Kidney epithelial cell (primary cell): Measurements from ENCODE around the gene RASGRF1. TPM values are rescaled to one million over a fixed set of nuclear protein-coding genes. Genes with fewer than 3 reads are reported as not detected.

Source experiments
- DNase-seq: peaks from one replicate; pipeline ENCODE4 v3.0.0-alpha.2; 2010; ENCODE audit warnings: low read depth
- H3K27me3 ChIP-seq: 2 replicates; pipeline ENCODE4 v1.6.0; 2011; ENCODE audit warnings: low read length; ENCODE audit not compliant: control insufficient read depth, insufficient read depth
- H3K36me3 ChIP-seq: 2 replicates; pipeline ENCODE4 v1.5.1; 2011; ENCODE audit warnings: low read length; ENCODE audit not compliant: control insufficient read depth, insufficient read depth
- H3K4me3 ChIP-seq: 2 replicates; pipeline ENCODE4 v1.5.1; 2011; ENCODE audit warnings: low read depth, mild to moderate bottlenecking, control low read depth, low read length
- total RNA-seq: library from RNA; depleted of rRNA; stranded (reverse); fragments of >200 nt; gene quantifications from 2 replicates; pipeline ENCODE4 v1.2.3, GENCODE V29; 2015
- TF ChIP-seq, protein P1 (sequence below): IDR thresholded peaks from 2 replicates; pipeline ENCODE4 v1.5.1; 2011; ENCODE audit warnings: mild to moderate bottlenecking, moderate library complexity, low read length, control low read depth, inconsistent platforms; ENCODE audit not compliant: insufficient read depth, poor library complexity, severe bottlenecking

The RASGRF1 gene
- total RNA-seq, 1 donor from 2014 or later: 1.4 TPM

DNA sequence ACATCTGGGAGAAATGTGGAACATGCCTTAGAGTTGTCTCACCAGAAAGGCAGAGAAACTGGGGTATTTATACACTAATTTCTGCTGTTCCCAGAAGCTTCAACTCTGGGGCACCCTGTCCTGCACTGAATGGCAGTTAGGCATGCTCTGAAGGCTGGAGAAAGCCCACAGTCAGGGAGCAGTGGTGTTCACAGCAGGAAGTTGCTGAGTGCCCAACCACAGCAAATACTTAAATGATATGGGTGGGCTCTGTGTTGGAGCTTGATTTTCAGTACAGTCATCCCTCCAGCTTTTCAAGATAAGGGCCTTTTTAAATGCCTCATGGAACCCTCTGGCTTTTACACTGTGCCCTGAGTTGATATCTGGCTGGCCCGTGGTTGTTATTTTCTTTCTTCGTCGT, 38.7 kb upstream of the RASGRF1 start:
- TF ChIP-seq, protein P1, sequence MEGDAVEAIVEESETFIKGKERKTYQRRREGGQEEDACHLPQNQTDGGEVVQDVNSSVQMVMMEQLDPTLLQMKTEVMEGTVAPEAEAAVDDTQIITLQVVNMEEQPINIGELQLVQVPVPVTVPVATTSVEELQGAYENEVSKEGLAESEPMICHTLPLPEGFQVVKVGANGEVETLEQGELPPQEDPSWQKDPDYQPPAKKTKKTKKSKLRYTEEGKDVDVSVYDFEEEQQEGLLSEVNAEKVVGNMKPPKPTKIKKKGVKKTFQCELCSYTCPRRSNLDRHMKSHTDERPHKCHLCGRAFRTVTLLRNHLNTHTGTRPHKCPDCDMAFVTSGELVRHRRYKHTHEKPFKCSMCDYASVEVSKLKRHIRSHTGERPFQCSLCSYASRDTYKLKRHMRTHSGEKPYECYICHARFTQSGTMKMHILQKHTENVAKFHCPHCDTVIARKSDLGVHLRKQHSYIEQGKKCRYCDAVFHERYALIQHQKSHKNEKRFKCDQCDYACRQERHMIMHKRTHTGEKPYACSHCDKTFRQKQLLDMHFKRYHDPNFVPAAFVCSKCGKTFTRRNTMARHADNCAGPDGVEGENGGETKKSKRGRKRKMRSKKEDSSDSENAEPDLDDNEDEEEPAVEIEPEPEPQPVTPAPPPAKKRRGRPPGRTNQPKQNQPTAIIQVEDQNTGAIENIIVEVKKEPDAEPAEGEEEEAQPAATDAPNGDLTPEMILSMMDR: no peak
- no peak for DNase-seq
- Histone ChIP-seq H3K27me3 (no peaks in the 10 kb centered on the region), H3K36me3 (no peaks in the 10 kb centered on the region), H3K4me3 (no peak overlapping the region)

DNA sequence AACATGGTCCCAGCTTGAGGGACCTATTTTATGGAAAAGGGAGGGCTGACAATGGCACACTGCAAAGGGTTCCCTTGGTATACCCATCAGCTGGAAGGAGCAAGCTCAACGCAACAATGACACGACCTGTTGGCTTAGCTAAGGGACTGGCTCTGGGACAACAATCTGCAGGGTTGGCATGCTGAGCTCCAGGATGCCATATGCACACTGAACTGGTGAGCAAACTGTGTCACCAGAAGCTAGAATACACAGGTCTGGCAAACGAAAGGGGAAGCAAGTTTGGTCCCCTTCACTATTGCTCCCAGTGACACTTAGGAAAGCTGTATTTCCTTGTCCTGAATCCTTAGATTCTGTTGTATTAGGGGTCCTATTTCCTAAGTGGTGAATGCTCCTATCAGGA, 38.0 kb upstream of the RASGRF1 start:
- TF ChIP-seq, protein P1: no peak
- Histone ChIP-seq H3K36me3 (no peaks in the 10 kb centered on the region), H3K4me3 (no peak overlapping the region), H3K27me3 (no peaks in the 10 kb centered on the region)
- no peak for DNase-seq

DNA sequence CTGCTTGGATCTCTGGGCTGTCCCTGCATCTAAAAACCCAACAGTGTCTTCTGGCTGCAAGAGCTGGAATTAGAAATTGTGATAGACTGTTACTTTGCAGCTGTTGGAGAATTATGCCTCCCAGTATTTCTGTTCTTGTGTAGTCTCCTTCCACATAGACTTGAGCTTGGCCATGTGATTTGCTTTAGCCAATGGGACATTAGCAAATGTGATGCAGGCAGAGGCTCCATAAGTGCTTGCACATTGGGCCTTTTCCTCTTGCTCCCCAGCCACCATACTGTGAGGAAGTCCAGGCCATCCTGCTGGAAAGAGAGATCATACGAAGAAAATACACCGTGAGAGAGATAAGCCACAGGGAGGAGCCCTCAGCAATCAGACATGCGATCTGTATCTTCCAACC, 33.8 kb upstream of the RASGRF1 start:
- no peak for DNase-seq
- no peak overlapping the region for H3K4me3 ChIP-seq
- H3K27me3 ChIP-seq: no peaks in the 10 kb centered on the region
- no peaks in the 10 kb centered on the region for H3K36me3 ChIP-seq
- TF ChIP-seq, protein P1: no peak

DNA sequence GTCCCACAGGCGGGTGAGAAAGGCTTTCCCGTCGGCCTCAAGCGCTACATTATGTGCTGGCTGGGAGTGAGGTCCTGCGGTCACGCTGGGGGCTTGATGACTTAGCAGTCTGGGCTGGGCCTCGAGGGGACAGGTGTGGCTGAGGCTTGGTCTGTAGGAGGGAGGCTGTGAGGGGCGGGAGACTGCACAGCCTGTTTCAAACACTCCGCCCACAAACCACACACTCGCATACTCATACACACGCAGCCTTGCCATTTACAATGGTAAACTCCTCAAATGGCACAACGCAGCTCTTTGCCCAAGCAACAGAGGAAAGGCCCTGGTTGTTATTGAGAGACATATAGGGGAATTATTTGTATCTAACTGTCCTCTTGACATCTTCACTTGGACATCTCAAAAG, 32.4 kb upstream of the RASGRF1 start:
- TF ChIP-seq, protein P1: no peak
- no peaks in the 10 kb centered on the region for H3K27me3 ChIP-seq
- H3K36me3 ChIP-seq: no peaks in the 10 kb centered on the region
- DNase-seq: no peak
- no peak overlapping the region for H3K4me3 ChIP-seq

DNA sequence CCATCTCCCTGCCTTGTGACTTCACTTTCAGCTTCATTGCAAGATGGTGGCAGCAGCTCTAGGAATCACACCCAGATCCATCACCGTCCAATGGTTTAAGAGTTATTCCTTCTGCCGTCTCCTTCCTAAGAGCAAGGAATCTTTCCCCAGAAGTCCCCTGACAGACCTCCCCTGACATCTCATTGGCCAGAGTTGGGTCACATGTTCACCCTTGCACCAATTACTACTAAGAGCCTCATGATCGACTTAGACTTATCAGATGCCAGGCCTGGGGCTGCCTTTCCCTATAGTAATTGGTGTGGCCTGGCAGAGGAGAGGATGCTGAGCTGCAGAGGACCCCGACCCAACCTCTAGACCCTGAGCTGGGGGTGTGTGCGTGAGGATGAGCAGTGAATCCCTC, 31.8 kb upstream of the RASGRF1 start:
- H3K27me3 ChIP-seq: no peaks in the 10 kb centered on the region
- TF ChIP-seq, protein P1: no peak
- no peaks in the 10 kb centered on the region for H3K36me3 ChIP-seq
- no peak for DNase-seq
- H3K4me3 ChIP-seq: no peak overlapping the region

- no peaks in the 10 kb centered on the region for H3K36me3 ChIP-seq
- H3K27me3 ChIP-seq: no peaks in the 10 kb centered on the region
- no peak overlapping the region for H3K4me3 ChIP-seq
- no peak for DNase-seq
- TF ChIP-seq, protein P1: no peak
These were observed 31.0 kb upstream of the RASGRF1 start for GRCh38 chr15:79121571-79121970.
